GM18517 (cell line): ENCODE results near the gene FNDC11.
"Not testable (repeated sequence)": the region's sequence is repeated elsewhere in the genome, so short reads cannot be mapped to it uniquely, and the experiment has no call there.

Experiments
- ATAC-seq: cut with Tn5 transposase; IDR thresholded peaks from one replicate; pipeline ENCODE4 v1.9.1; 2021; ENCODE audit warnings: mild to moderate bottlenecking, moderate library complexity; ENCODE audit not compliant: unreplicated experiment

Gene FNDC11, protein sequence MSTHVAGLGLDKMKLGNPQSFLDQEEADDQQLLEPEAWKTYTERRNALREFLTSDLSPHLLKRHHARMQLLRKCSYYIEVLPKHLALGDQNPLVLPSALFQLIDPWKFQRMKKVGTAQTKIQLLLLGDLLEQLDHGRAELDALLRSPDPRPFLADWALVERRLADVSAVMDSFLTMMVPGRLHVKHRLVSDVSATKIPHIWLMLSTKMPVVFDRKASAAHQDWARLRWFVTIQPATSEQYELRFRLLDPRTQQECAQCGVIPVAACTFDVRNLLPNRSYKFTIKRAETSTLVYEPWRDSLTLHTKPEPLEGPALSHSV

DNA sequence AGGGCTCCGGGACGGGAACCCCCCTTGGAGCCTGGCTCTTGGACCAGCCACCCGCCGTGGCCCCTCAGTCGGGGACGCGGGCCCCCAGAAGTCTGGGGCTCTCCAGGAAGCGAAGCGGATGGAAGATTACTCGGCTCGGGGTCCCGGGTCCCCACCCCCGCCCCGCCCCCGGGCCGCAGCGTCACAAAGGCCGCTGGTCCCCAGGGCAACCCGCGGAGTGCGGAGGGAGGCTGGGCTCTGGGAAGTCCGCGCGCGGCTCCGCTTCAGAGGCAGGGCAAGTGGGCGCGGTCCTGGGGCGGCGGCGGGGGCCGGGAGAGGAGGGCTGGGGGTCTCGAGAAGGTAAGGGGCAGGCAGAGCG, at the start of gene FNDC11:
Gene FNDC11, plus strand, starts transcription at position 227 of the 358 bp plus-strand sequence. CDS start 1,505 bp downstream, outside the sequence.
- no peak for ATAC-seq

DNA sequence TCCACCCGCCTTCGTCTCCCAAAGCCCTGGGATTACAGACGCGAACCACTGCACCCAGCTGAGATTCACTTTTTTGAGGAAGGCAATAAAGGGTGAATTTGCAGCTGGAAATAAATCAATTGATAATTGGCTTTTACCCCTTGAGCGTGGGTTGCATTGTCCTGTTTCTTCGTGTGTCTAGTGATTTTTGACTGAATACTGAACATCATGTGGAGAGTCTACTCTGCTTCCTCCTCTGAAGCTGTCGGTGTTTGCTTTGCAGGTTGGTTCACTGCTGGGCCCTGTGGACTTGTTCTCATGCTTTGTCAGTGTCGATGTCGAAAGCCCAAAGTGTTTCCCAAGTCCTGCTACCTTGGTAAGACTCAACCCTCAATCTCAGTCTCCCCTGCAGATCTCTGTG, 49.3 kb upstream of the FNDC11 start:
- ATAC-seq, result no peak

- ATAC-seq, result no peak
Measured at GRCh38 chr20:63505281-63505680, 48.7 kb upstream of the FNDC11 start.

- ATAC-seq, result no peak
Measured at GRCh38 chr20:63505723-63506122, 48.2 kb upstream of the FNDC11 start.

DNA sequence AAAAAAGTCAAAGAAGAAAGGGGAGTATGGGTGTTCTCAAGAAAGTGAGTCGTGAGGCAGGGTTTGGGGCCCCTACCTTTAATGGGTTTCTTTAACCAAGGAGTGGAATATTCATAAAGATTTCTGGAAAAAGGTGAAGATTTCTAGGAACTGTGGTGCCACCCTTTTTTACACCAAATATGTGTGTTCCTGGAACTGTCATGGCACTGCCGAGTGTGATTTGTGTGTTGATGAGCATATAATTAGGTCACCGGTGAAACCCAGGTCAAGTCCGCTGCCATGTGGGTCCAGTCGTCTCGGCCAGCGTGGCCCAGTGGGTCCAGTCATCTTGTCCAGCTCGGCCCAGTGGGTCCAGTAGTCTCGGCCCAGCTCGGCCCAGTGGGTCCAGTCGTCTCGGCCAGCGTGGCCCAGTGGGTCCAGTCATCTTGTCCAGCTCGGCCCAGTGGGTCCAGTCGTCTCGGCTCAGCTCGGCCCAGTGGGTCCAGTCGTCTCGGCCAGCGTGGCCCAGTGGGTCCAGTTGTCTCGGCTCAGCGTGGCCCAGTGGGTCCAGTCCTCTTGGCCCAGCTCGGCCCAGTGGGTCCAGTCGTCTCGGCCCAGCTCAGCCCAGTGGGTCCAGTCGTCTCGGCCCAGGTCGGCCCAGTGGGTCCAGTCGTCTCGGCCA, 46.7 kb upstream of the FNDC11 start:
- no peak for ATAC-seq

- no peak for ATAC-seq
Measured at GRCh38 chr20:63508072-63508768, 45.7 kb upstream of the FNDC11 start.

GRCh38 chr20:63509088-63509564, 44.8 kb upstream of the FNDC11 start:
- no peak for ATAC-seq

DNA sequence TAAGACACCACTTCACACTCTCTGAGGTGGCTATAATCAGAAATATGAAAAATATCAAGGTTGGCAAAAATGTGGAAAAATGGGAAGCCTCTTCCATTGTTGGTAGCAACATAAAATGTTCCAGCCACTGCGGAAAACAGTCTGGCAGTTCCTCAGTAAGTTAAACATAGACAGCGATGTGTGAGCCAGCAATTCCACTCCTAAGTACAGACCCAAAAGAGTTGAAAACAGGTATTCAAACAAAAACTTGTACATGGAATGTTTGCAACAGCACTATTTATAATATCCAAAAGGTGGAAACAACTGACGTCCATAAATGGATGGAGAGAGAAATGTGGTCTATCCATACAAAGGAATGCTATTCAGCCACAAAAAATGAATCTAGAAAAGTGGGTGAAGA, 40.8 kb upstream of the FNDC11 start:
- ATAC-seq, result no peak

GRCh38 chr20:63514520-63514919, 39.4 kb upstream of the FNDC11 start:
- not testable (repeated sequence) for ATAC-seq

- no peak for ATAC-seq
Measured at GRCh38 chr20:63517376-63518309, 36.3 kb upstream of the FNDC11 start.

- no peak for ATAC-seq
Measured at GRCh38 chr20:63518351-63518861, 35.6 kb upstream of the FNDC11 start.

- ATAC-seq, result no peak
Measured at GRCh38 chr20:63518946-63519667, 34.9 kb upstream of the FNDC11 start.

DNA sequence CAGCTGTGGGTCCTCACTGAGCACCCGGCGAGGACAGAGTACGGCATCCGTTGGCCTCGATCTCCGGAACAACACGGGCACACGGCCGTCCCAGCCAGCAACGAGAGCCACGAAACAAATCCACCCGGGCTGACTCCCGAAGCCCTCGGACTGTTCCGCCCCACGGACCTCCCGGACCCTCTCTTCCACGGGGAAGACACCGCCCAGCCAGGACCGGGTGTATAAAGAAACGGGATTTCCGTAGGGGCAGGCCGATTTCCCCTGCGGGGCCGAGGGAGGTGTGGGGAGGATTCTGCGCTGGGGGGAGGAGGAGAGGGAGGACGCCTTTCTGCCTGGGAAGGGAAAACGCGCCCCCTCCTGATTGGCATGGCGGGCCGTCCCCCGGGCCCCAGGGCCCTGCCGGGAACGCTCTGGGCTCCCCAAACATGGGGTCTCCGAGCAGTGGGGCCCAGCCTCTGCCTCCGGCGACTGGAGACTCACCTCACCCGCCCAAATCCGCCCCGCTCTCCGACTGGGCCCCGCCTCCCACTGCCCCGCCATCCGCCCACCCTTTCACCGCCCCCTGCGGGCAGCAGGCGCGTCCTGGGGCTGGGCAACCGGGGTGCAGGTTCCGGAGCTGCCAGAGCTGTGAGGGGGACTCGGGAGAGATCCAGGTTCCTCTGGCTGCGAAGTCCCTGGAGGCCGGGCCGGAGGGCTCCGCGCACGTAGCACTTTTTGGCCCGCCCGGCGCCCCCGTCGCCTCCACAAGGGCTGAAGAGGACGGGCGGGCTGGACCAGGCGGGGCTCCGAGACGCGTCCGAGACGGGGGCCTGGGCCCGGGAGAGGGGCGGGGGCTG, 34.1 kb upstream of the FNDC11 start:
- ATAC-seq, result peak; percentile 46

GRCh38 chr20:63520504-63520933, 33.4 kb upstream of the FNDC11 start, which contains the start of gene PPDPF:
PPDPF (plus strand) TSS chr20:63520765; CDS start chr20:63521309, 544 bp downstream.
- ATAC-seq, result peak; percentile 63

DNA sequence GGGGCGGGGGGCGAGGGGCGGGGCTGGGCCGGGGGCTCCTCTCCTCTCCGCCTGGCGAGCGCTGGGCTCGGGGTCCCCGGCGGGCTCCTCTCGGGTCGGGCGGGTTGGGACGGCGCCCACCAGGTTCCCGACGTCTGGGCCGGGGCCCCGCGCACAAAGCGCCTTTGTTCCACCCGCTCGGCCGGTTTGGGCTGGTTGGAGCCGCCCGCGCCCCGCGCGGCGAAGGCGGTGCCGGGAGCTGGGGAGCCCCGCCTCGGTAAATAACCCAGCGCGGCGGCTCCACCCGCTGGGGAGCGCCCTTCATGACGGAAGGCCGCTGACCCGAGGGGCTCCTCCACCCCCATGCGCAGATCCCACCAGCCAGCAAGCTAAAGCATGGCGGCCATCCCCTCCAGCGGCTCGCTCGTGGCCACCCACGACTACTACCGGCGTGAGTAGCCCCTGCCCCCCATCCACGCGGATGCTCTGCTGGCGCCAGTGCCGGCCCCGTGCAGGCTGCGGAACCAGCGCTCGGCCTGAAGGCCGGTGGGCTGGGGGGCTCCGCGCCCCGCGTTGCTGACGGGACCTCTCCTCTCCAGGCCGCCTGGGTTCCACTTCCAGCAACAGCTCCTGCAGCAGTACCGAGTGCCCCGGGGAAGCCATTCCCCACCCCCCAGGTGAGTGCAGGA, 32.9 kb upstream of the FNDC11 start:
- ATAC-seq, result no peak

DNA sequence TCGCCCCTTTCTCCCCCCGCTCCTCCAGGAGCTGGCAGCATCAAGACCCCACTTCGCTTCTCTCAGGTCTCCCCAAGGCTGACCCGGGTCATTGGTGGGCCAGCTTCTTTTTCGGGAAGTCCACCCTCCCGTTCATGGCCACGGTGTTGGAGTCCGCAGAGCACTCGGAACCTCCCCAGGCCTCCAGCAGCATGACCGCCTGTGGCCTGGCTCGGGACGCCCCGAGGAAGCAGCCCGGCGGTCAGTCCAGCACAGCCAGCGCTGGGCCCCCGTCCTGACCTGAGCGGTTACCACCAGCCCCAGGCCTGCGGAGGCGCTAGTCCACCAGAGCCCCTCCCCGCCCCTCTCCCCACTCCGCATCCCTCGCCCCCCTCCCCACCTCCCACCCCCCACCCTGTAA, 32.4 kb upstream of the FNDC11 start:
- ATAC-seq, result no peak

DNA sequence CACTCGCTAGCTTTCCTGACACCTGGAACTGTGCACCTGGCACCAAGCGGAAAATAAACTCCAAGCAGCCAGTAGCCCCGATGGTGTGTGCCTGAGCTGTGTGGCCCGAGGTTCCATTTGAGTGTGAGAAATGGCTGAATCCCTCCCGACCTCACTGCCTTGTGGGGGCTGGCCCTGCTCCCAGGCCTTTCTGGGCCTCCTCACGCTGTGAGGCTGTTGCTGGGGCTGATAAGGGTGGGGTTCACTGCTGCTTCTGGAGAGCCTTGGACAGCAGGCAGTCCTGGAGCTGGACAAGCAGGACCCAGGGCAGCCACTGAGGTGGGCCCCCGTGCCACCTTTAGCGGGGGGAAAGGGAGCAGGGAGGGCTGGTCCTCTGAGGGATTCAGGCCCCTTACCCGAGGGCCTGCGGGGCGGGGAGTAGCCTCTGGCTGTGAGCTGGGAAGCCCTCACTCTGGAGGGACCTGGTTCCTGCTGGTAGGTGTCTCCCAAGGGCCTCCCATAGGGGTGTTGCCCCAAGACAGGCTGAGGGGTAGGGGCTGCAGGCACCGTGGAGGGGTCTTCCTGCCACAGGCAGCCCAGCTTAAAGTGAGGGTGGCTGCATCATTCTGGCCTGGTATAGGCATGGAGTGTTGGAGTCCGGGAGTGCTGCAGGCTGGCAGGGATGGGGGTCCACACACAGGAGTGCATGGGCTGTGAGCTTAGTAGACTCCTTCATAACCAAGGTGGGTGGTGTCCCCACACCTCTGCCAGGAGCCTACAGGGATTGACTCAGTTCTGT, 31.7 kb upstream of the FNDC11 start:
- ATAC-seq, result no peak
